CD4-positive, alpha-beta T cell treated with Interleukin-17A for 1 hour (primary cell): ENCODE data around the gene ZNF23.
"Not testable (repeated sequence)": the region's sequence is repeated elsewhere in the genome, so short reads cannot be mapped to it uniquely, and the experiment has no call there.

ENCODE experiments used
- DNase-seq: peaks from one replicate; pipeline ENCODE4 v3.0.0-alpha.2; 2020

ZNF23 gene

GRCh38 chr16:71461686-71462648 lies at the start of gene ZNF23:
Gene ZNF23, minus strand, starts transcription at chr16:71462247. Its CDS starts 5,451 bp downstream, at chr16:71456796.
- DNase-seq, result peak; percentile 82

DNA sequence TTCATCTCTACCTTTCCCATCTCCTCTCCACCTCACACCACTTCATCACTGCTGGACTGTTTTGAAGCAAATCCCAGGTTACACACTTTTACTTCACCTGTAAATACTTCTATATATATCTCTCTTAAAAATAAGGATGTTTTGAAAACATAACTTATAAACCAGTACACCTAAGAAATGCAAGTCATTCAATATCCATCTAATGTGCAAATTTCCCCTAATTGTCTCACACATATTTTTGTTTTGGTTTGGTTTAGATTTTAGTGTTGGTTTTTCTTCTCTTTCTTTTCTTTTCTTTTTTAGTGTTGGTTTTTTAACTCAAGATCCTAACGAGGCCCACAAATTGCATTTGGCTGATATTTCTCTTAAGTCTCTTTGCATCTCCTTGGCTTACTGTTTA lies 45.0 kb upstream of the ZNF23 start:
- no peak for DNase-seq

GRCh38 chr16:71504901-71505300 lies 42.9 kb upstream of the ZNF23 start:
- DNase-seq, result no peak

- not testable (repeated sequence) for DNase-seq
Measured at GRCh38 chr16:71504051-71504450, 42.0 kb upstream of the ZNF23 start.

- no peak for DNase-seq
Measured at GRCh38 chr16:71501547-71501946, 39.5 kb upstream of the ZNF23 start.

GRCh38 chr16:71500964-71501363 lies 38.9 kb upstream of the ZNF23 start:
- DNase-seq, result no peak

DNA sequence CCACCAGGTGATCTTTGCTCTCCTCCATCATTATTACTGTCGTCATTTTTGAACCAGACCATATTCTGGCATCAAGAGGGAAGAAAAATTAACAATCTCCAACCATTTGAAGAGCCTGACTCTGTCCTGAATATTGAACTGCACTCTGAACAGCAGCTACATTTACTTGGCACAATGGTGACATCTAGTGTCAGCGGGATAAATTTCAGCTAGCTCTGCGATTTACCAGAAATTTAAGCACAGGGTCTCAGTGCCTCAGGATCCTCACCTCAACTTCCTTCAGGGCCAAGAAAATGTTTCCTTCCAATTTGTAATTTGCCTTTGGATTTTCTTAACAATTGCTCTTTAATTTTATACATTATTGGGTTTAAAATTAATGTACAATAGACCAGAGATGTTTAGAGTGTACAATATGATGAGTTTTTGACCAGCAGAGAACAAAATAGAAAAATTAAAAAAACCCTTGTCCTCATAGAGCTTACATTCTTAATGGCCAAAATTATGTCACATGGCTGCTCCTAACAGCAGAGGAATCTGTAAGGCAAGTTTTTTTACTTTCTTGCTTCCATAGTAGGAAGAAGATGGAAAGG lies 37.8 kb upstream of the ZNF23 start:
- peak; percentile 68 for DNase-seq

DNA sequence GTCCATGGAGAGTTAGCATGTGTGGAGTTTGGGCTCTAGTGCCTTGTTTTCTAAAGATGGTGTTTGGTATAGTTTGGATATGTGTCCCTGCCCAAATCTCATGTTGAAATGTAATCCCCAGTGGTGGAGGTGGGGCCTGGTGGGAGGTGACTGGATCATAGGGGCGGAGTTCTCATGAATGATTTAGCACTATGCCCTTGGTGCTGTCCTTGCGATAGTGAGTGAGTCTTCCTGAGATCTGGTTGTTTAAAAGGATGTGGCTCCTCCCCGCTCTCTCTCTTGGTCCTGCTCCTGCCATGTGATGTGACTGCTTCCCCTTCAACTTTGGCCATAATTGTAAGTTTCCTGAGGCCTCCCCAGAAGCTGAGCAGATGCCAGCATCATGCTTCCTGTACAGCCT lies 36.0 kb upstream of the ZNF23 start:
- no peak for DNase-seq

DNA sequence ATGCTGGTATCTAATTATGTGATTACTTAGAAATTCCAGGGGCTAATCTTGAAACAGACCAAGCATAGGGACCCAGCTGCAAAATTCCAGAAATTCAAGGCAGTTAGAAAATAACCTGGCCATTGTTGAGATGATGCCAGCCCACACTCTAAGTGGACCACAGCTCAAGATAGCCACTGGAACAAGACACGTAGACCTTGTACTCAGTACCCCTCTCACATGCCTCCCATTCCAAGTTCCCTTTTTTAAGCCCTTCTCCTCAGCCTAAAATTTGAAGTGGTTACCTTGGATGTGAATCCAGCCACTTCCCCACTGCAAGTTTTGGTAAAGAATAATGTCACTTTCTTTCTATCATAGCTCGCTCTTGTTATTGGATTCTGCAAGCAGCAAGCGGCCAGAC lies 31.2 kb upstream of the ZNF23 start:
- no peak for DNase-seq

GRCh38 chr16:71492786-71493185 lies 30.7 kb upstream of the ZNF23 start:
- DNase-seq, result no peak

- DNase-seq, result no peak
Measured at GRCh38 chr16:71491054-71491453, 29.0 kb upstream of the ZNF23 start.

DNA sequence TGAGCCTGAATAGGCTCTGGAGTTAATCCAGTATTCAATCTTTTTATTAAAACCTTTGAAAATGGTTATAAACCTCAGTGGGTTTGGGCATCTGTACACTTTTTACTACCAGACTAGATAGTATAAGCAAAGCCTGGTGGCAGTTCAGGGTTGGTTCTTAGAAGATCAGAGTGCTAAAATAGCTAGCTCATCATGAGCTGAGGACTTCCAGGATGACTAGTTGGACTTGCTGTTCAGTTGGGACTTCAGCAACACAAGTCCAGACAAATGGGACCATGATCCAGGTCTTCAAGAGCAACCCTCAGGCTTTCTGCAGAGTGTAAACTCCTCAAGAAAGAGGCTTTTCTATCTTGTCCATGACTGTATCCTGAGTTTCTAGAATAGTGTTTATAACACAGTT lies 28.3 kb upstream of the ZNF23 start:
- no peak for DNase-seq

DNA sequence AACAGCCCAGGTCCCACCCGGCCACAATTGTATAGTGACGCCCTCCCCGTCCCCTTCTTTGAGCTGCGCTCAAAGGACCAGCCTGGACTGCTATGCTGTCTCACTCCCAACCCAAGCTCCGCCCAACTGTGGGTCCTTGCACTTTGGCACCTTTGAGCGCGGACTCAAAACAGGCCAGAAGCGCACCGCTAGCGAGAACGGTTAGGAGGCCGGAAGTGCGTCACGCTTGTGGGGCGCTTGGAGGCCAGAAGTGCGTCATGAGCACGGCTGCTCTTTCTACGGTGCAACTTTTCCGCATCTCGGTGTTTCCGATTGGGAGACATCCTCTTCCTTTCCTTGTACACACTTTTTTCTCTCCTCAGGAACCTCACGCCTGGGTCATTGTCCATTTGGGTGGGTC lies 27.1 kb upstream of the ZNF23 start, which contains the start of gene ZNF19:
ZNF19 (minus strand) TSS at position 203 of the 400 bp plus-strand sequence. CDS start 7,210 bp downstream, outside the sequence.
- DNase-seq, result no peak

DNA sequence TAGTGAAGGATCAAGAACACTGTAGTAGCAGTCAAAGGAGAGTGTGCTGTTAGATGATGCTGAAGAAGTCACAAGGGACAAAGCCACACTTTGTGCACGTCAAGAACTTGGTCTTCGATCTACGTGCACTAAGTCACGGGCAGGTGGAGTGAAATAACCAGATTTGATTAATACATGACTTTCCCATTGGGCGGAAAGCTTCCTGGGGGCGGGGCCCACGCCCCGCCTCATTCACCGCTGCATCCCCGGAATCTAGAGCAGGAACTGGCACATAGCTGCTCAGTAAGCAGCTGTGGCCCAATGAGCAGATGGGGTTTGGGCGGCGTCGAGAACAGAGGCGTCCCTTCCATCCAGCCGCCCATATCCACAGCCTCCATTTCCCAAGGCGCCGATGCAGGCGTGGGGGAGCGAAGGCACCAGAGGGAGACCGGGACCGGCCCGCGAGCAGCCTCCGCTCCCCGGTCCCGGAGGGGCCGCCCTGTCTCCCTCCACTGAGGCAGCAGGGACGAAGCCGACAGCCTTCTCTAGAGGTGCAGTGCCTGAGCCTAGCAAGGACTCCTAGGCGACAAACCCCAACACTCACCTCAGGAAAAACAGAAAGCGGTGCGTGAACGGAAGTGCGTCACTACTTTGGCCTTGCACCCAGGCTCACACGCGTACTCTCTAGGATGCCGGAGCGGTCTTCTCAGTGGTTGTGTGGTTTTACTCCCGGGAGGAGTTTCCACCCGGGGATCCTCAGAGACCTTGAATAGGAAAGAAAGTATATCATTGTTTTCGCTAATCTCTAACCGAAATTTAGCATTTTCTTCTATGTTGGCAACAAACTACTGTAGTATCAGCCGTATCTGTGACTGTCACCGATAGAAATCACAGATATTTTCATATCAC lies 22.2 kb upstream of the ZNF23 start:
- DNase-seq, result peak; percentile 89

GRCh38 chr16:71482569-71482968 lies 20.5 kb upstream of the ZNF23 start:
- DNase-seq, result no peak

DNA sequence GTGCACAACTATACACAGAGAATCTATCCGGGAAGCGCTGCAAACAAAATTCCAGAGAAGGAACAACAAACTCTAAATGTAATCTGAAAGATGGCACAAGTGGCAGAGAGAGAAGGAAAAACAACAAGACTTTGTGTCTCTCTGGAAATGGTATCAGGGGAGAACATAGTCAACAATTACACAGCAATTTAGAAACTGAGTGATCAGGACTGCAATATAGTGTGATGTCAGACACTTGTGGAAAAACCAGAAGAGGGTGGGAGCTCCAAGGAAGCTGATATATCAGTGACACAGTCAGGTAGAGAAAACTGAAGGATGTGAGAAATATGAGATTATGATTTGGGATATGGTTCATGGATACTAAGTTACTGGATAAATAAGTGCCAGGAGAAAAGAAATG lies 18.9 kb upstream of the ZNF23 start:
- DNase-seq, result no peak

GRCh38 chr16:71479420-71479819 lies 17.4 kb upstream of the ZNF23 start:
- no peak for DNase-seq

GRCh38 chr16:71476457-71477124 lies 14.5 kb upstream of the ZNF23 start:
- DNase-seq, result no peak

- DNase-seq, result no peak
Measured at GRCh38 chr16:71474864-71475263, 12.8 kb upstream of the ZNF23 start.

GRCh38 chr16:71473891-71474290 lies 11.8 kb upstream of the ZNF23 start:
- DNase-seq, result no peak

- DNase-seq, result no peak
Measured at GRCh38 chr16:71472931-71473330, 10.9 kb upstream of the ZNF23 start.

GRCh38 chr16:71472051-71472450 lies 10.0 kb upstream of the ZNF23 start:
- DNase-seq, result no peak

DNA sequence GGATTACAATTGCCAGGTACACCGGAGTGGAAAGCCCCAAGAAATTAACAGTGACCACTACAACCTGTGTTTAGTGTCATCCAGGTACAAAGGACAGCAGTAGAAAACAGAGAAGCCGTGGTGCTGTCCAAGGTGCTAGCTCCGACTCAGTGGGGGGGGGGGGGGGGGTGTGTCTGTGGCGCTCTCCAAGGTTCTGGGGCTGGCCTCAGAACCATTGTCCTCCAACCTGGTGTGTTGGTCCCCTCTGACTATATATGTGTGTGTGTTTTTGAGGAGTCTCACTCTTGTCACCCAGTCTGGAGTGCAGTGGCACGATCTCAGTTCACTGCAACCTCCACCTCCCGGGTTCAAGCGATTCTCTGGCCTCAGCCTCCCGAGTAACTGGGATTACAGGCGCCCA lies 5.8 kb upstream of the ZNF23 start:
- peak; percentile 36 for DNase-seq
